ENCODE data around the gene DAD1. TPM values are rescaled to one million over a fixed set of nuclear protein-coding genes. Genes with fewer than 3 reads are reported as not detected.
"Not testable (repeated sequence)": the region's sequence is repeated elsewhere in the genome, so short reads cannot be mapped to it uniquely, and the experiment has no call there.

The DAD1 gene
- total RNA-seq, 1 donor from 2014 or later, result 134 TPM

DNA sequence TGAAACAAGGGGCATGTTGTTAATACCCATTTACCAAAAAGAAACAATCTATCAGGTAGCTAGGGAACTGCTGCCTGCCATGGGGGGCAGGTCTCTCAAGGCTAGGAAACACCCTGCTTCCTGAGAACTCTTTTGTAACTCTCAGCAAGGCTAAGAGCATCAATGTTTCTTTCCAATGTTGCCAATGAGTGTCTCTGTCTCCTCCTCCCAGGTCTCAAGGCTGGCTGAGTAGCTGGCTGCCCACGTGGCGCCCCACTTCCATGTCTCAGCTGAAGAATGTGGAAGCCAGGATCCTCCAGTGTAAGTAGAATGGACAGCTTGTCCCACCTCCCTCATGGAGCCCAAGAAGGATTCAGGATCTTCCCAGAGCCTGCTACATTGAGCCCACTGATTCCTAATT, 12.4 kb upstream of the DAD1 start:
- no peak for DNase-seq (ENCODE audit: low spot score)
- intact Hi-C loops (cut with DNase I), result no loop called here

DNA sequence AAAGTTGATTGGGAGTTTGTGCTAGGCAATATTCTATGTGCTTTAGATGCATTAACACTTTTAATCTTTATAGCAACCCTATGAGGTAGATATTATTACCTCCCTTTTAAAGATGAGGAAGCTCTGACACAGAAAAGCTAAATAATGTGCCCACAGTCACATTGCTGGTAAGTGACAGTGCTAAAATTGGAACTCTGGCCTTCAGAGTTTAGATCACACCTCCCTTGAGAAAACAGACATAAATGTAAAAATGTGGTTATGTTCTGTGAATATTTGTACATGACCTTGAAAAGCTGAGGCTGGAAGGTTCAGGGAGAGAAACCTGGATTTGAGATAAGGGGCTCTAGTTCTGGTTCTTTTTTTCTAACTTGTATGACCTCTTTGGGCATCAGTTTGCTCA, 11.0 kb upstream of the DAD1 start:
- DNase-seq (ENCODE audit: low spot score), result no peak
- intact Hi-C loops (cut with DNase I), result no loop called here

DNA sequence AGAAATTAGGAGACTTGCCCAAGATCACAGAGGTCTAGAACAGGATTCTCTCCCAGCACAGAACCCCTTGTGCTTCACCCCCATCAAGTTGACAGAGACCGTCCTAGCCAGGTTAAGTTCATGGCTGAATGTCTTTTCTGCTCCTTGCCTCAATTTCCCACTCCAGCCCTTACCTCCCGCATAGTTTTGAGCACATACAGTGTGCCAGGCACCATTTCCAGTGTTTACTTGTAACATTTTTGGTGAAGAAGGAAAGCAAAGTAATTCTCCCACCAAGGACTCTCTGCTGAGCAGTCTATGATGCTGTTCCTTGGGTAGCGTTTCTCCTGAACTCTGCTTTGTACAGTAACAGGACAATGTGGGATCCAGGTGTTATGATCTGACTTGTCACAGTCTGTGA, 10.3 kb upstream of the DAD1 start:
- no peak for DNase-seq (ENCODE audit: low spot score)
- intact Hi-C loops (cut with DNase I), result no loop called here

DNA sequence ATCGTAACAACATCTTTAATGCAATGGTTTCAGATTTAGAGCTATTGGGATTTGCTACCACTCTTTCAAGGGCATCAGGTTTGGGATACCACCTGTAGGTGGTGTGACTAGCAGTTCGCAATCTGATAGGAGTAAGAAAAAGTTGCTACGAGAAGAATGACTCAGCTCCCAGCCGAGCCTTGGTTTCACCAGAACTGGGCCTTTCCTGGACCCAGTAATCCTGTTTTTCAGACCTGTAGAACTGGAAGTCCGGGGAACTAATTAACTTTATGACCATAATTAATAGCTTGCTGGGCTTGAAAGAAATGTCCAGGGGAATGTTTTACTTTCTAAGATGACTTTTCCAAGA, 9.8 kb upstream of the DAD1 start:
- intact Hi-C loops (cut with DNase I), result no loop called here
- no peak for DNase-seq (ENCODE audit: low spot score)

DNA sequence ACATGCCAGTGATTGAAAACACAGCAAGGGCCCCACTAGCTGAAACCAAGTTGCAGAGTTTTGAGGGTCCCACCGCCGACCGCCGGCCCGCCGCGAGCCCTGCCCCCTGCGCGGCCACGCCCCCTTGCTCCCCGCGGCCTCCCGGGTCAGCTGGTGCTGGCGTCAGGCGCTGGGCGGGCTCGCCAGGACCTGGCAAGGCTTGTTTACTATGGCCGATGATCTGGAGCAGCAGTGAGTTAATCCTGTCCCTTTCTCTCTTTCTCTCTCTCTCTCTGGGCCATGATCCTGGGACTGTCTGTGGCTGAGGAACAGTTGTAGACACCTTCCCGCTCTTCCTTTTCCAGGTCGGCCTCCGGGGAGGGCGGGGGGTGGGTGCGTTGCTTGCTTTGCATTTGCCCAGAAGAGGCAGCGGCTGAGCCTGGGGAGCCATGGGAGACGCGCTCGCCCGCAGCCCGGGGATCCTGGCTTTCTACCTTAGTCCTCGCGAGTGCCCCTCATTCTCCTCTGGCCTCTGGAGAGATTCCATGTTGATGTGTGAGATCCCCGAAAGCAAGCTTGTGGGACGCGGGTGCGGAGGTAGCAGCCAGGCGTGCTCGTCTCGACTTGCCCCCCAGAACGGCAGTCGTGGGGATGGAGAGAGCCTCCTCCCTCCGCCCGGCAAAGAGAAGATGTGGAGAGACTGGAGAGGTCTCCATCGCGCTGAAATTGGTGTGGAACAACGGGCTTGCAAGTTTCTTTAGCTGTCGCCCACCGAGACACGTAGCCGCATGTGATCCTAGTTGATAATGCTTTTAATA, 9.3 kb upstream of the DAD1 start, which contains the start of gene ABHD4:
ABHD4 (plus strand) TSS at position 202 of the 797 bp plus-strand sequence; CDS start at position 209, 7 bp downstream.
- intact Hi-C loops (cut with DNase I), result no loop called here
- DNase-seq (ENCODE audit: low spot score), result peak; percentile 95

DNA sequence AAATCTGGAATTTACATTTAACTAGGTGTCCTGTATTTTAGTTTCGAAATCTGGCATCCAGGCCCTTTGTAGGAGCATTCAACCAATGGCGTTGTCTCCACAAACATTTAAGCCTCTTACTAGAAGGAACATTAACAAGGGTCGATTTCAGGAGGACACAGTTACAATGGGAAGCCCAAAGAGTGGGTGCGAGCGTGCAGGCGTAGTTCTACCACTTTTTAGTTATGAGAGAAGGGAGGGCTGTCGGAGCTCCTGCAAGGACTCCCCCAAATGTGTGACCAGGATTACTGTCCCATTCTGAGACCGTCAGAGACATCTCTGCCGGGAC, 8.7 kb upstream of the DAD1 start:
- intact Hi-C loops (cut with DNase I), result no loop called here
- no peak for DNase-seq (ENCODE audit: low spot score)

DNA sequence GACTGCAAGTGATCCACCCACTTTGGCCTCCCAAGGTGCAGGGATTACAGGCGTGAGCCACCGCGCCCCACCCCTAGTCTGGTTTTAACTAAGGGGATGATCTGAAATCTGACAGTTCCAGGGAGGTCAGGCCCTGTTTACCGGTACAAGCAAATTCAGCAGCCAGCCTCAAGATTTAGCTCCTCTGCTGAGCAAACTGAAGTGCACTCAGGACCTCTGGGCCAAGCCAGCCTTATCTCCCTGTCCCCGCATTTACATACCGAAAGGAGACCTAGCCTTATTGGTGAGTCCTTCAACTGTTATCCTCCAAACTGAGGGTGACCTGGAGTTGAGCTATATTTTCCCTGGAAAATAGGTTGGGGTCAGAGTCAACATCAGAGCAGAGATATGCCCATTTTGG, 8.2 kb upstream of the DAD1 start:
- intact Hi-C loops (cut with DNase I), result no loop called here
- no peak for DNase-seq (ENCODE audit: low spot score)

DNA sequence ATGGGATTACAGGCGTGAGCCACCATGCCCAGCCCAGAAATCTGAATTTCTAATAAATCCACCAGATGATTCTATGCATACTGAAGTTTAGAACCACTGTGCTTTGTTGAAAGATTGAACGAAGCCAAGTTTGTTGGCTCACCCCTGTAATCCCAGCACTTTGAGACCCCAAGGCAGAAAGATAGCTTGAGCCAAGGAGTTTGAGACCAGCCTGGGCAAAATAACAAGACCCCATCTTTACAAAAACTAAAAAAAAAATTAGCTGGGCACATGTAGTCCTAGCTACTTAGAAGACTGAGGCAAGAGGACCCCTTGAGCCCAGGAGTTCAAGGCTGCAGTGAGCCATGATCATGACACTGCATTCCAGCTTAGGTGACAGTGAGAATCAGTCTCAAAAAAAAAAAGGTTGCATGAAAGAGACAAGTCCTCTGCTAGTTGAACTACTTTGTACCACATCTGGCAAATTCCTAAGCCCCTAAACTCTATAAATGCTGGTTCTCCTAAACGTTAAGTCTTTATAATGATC, 7.4 kb upstream of the DAD1 start:
- DNase-seq (ENCODE audit: low spot score), result no peak
- intact Hi-C loops (cut with DNase I), result no loop called here

DNA sequence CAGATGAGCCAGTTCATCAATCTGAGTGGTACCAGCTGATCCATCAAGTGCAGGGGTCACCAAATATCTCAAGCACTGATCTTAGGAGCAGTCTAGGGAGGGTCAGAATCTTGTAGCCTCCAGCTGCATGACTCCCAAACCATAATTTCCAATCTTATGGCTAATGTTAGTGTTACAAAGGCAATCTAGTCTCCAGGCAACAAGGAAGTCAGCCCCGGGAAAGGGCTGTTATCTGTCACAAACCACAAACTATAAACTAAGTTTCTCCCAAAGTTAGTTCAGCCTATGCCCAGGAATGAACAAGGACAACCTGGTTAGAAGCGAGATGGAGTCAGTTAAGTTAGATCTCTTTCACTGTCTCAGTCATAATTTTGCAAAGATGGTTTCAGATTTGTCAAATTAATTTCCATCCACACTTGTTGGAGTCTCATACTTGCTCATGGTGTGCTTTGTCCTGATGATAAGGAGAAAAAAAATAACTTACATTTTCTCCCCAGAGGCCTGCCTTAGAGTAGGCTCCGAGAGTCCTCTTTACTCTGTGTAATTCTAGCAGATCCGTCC, 5.2 kb upstream of the DAD1 start:
- no peak for DNase-seq (ENCODE audit: low spot score)
- intact Hi-C loops (cut with DNase I), result no loop called here

DNA sequence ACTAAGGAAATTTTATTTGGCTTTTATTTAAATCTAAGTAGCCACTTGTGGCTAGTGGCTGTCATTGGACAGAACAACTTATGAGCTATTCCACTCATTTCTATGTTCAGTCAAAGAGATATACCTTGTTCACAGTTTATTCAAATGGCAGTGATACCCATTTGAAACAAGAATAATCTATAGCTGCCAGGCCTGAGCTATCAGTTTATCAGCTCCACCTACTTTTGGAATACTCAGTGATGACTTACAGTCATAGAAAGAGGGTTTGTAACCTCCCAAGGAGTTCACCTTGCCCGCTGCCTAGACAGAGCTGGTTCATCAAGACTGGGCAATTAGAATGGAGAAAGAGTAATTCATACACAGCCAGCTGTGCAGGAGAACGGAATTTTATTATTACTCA, 4.6 kb upstream of the DAD1 start:
- intact Hi-C loops (cut with DNase I), result no loop called here
- DNase-seq (ENCODE audit: low spot score), result no peak

DNA sequence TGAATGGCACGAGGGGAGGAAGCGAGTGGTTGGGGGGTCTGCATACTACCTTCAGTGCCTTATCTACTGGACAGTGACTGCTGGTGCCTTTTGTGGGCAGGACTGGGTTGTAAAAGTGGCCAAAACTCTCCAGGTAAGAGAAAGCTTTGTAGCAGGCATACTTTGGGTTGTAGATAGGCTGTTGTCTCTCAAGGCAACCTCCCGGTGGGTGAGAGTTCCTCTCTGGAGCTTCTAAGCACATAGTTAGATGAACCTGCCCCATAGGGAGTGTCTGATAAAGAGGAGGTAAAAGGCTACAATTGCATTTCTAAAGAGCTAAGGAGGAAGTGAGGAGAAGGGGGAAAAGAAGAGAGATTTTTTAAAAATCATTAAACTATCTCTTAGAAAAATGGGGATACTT, 4.2 kb upstream of the DAD1 start:
- DNase-seq (ENCODE audit: low spot score), result no peak
- intact Hi-C loops (cut with DNase I), result no loop called here

DNA sequence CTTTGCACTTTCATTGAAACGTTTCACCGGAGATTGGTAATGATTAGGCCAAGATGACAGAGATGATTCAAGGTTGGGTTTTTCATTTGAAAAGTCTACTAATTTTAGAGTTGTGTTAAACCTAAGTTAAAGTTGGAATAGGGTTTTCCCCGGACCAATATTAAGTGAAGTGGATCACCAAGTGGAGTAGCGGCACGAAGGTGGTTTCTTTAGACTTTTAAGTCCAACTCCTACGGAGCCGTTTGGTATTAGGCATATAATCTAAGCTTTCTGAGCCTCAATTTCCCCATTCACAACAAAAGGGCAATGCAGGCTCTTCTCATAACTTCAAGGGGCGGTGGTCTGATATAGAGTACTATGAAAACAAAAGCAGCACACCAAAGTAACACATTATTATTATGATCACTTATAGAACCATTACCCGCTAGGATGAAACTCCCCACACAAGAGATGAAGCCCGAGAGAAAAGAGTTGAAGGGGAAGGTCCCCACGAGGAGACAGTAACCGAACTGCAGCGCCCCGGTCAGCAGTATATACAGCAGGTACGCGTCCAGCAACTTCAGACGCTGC, 413 bp downstream of the DAD1 start:
- intact Hi-C loops (cut with DNase I), result loop anchor here (5.0 kb wide), 1 partner anchor 179 kb away; the partner anchor contains the start of gene OXA1L
- no peak for DNase-seq (ENCODE audit: low spot score)

DNA sequence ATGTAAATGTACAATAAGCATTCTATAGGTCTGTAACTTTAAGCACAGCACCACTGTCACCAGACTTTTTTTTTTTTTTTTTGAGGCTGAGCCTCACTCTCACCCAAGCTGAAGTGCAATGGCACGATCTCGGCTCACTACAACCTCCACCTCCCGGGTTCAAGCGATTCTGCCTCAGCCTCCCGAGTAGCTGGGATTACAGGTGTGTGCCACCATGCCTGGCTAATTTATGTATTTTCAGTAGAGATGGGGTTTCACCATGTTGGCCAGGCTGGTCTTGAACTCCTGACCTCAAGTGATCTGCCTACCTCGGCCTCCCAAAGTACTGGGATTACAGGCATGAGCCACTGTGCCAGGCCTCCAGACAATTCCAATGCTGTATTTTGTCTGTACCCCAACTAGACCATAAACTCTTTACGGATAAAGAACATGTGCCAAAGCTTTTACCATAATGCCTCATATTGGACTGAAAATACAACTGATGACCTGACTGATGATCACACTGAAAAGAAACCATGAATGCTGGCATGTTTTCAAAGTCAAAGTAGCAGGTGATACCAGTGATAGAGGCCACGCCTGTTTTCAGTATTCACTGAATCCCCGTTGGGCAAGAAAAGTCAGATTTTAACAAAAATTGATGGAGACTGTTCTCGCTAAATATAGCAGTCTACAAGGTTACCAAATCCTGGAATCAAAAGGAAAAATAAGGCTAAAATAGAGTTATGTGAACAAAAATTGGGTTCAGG, 1.2 kb downstream of the DAD1 start:
- not testable (repeated sequence) for DNase-seq (ENCODE audit: low spot score)
- intact Hi-C loops (cut with DNase I), result loop anchor here (5.0 kb wide), 1 partner anchor 179 kb away; the partner anchor contains the start of gene OXA1L

DNA sequence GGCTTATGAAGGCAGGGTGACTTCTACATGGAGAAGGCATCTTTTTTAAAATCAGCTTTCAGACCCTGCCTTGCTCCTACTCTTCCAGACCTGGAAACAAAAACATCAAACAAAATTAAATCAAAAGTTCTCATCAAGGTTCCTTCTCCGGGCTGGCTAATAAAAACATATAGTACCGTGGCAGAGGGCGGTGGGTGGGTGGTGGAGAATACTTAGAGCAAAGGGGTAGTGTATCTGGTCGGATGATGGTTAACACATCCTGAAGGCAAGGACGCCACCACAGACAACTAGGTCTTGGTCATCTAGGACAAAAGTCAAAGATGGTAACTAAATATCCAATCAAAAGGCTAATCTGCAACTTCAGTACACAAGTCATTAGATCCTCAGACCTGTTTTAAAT, 1.8 kb downstream of the DAD1 start:
- DNase-seq (ENCODE audit: low spot score), result no peak
- intact Hi-C loops (cut with DNase I), result loop anchor here (5.0 kb wide), 1 partner anchor 180 kb away; the partner anchor contains the start of gene OXA1L

DNA sequence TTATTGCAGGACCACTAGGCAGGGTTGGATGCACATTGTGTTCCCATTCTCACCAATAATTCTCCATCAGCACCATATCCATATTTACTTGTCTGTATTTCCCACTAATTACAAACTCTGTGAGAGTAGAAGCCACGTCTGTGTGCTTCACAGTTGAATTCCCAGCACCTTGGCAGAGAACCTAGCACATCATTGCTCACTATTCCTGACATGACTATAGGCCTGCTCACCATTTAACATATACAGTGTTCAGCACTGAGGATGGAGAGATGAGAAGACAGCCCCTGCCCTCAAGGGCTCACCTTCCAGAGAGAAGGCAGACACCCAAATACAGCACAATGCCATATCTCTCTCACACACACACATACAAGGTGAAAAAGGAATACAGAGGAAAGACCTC, 5.0 kb downstream of the DAD1 start:
- intact Hi-C loops (cut with DNase I), result no loop called here
- DNase-seq (ENCODE audit: low spot score), result no peak

DNA sequence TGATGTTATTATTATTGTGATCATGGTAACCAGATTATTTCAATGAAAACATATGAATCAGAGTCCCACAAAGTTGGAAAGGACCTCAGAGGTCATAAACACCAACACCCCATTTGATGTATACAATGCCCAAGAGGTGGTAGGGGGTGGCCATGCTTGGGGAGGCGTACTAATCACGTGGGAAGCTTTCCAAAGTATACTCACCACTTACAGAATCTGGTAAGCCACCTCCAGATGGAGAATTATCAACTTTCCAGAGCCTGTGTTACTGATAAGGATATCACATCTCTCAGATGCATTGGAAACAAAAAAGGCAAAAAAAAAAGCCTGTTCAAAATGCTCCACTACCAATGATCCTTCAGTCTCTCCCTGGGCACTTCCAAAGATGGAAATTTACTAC, 8.4 kb downstream of the DAD1 start:
- intact Hi-C loops (cut with DNase I), result no loop called here
- DNase-seq (ENCODE audit: low spot score), result no peak

DNA sequence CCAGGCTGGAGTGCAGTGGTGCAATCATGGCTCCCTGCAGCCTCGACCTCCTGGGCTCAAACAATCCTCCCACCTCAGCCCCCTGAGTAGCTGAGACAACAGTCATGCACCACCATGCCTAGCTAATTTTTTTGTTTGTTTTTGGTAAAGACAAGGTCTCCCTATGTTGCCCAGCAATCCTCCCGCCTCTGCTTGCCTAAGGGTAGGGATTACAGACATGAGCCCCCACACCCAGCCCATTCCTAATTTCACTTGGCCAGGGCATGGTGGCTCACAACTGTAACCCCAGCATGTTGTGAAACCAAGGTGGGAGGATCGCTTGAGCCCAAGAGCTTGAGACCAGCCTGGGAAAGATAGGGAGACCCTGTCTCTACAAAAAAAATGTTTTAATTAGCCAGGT, 9.1 kb downstream of the DAD1 start:
- intact Hi-C loops (cut with DNase I), result no loop called here
- DNase-seq (ENCODE audit: low spot score), result no peak

DNA sequence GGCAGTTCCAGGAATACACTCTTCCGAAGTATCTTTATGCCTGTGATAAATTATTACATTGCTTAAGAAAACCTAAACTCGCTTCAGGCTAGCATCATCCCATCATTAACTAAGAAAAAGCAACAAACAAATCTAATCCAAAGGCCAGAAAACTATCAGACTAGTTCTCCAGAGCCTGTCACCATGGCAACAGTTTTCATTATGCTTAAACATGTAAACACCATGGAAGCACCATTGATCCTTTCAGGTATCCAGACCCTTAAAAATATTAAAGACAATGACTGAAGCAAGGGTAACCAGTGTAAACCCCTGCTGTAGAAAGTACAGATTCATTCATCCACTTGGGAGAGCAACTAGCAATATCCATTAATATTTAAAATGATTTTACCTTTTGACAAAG, 9.8 kb downstream of the DAD1 start:
- intact Hi-C loops (cut with DNase I), result no loop called here
- DNase-seq (ENCODE audit: low spot score), result no peak

DNA sequence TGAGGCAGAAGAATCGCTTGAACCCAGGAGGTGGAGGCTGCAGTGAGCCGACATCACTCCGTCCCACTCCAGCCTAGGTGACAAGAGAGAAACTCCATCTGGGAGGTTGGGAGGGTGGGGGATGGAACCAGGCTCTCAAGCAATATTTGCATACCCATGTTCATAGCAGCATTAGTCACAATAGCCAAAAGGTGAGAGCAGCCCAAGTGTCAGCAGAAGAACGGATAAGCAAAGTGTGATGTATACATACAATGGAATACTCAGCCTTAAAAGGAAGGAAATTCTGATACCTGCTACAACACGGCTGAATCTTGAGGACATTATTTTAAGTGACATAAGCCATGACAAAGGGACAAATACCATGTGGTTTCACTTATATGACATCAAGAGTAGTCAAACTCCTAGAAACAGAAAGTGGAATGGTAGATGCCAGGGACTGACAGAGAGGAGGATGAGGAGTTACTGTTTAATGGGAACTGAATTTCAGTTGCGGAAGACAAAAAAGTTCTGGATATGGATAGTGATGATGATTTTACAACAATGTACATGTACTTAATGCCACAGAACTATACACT, 11.6 kb downstream of the DAD1 start:
- DNase-seq (ENCODE audit: low spot score), result no peak
- intact Hi-C loops (cut with DNase I), result no loop called here

DNA sequence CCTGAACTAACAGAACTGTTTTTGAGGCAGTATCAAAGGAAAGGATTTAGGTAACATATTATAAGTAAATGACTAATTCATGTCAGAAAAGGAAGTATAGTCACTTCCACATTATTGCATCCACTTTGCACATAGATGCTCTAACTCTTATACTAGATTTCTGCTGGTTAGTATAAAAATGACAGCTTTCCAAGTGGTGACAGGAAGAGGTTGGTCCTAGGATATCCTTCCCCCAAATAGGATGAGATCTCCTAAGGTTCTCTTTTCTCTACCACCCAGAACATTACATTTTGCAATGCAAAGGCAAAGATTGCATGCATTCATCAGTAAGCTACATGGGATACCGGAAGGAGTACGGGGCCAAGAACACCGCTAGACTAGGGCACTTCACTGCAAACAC, 15.2 kb downstream of the DAD1 start:
- intact Hi-C loops (cut with DNase I), result no loop called here
- no peak for DNase-seq (ENCODE audit: low spot score)

Data from cardiac septum (tissue), 1 donor.